ENCODE data around the gene CYP2C19.

GRCh38 chr10:94879214-94879613 lies 116.7 kb downstream of the CYP2C19 start:
- TF ChIP-seq POLR2A (IDR thresholded peaks at IDR 0.05) (no peak), CTCF (IDR thresholded peaks at IDR 0.05) (no peak)

All from Peyer's patch (tissue), 4 donors.